GM12892 (cell line): Measurements from ENCODE around the gene ZP3.

Experiments used
- POLR2A ChIP-seq: IDR thresholded peaks from 2 replicates; pipeline ENCODE4 v1.6.1; 2011; ENCODE audit warnings: low read depth, low read length, control low read depth
- TAF1 ChIP-seq: IDR thresholded peaks from 2 replicates; pipeline ENCODE4 v1.6.1; 2011; ENCODE audit warnings: low read depth, mild to moderate bottlenecking, control low read depth, low read length, borderline replicate concordance

DNA sequence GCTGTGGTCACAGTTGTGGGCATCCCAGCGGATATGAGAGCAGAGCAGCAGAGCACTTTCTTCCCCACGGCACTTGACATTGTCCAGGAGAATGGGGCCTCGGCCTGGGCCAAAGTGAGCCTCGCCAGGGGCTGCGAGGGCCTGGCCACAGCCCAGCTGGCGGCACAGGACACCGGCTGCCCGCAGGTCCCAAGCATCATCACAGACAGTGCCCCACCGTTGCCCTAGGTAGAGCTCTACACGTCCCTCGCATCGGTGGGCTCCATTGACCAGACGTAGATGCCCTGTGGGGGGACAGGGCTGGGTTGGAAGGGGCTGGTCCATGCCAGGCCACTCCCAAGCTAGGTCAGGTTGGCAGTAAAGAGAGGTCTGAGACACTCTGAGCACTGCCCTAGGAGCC is 34.7 kb upstream of the ZP3 start:
- no peak for TF ChIP-seq TAF1
- no peak for TF ChIP-seq POLR2A
